B cell (primary cell): ENCODE data around the gene ARIH2.

ENCODE experiments used
- EZH2 ChIP-seq: IDR thresholded peaks from 2 replicates; pipeline ENCODE4 v1.6.1; 2012; ENCODE audit warnings: borderline replicate concordance, low read depth, mild to moderate bottlenecking, moderate library complexity, low read length; ENCODE audit not compliant: insufficient read depth, poor library complexity, severe bottlenecking
- TF ChIP-seq, protein P1 (sequence below): fragments of 200-600 bp; IDR thresholded peaks from one replicate; pipeline ENCODE4 v1.8.0; 2022; ENCODE audit warnings: antibody characterized with exemption, mild to moderate bottlenecking

DNA sequence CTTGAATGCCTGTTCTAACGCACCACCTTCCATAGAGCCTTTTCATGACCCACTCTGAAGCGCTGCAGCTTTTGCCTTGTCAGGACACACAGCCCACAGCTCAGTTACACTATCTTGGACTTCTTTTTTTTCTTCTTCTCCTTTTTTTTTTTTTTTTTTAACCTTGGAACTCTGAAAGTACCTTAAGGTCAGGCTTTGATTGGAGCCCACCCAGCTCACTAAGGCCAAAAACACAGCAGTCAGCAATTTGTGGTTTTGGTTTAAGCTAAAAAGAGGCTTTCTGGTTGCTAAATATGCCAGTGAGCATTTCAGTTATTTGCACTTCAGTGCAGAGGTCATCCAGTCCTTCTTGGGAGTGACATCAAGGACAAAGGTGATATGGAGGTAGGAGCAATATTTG is 21.7 kb upstream of the ARIH2 start:
- TF ChIP-seq, protein P1, sequence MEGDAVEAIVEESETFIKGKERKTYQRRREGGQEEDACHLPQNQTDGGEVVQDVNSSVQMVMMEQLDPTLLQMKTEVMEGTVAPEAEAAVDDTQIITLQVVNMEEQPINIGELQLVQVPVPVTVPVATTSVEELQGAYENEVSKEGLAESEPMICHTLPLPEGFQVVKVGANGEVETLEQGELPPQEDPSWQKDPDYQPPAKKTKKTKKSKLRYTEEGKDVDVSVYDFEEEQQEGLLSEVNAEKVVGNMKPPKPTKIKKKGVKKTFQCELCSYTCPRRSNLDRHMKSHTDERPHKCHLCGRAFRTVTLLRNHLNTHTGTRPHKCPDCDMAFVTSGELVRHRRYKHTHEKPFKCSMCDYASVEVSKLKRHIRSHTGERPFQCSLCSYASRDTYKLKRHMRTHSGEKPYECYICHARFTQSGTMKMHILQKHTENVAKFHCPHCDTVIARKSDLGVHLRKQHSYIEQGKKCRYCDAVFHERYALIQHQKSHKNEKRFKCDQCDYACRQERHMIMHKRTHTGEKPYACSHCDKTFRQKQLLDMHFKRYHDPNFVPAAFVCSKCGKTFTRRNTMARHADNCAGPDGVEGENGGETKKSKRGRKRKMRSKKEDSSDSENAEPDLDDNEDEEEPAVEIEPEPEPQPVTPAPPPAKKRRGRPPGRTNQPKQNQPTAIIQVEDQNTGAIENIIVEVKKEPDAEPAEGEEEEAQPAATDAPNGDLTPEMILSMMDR = no peak
- no peak for TF ChIP-seq EZH2
